Right lobe of liver (tissue), 4 donors: Measurements from ENCODE around the gene MCL1.

Source experiments
- CTCF ChIP-seq, 4 donors: fragments of 200-600 bp in 3 of 4; fragments of 450-650 bp in 1 of 4; IDR thresholded peaks; one replicate each; pipeline versions ENCODE4 v1.5.1 to v1.8.0; 2016 to 2022; ENCODE audit warnings: antibody characterized with exemption in 4 of 4, mild to moderate bottlenecking in 2 of 4
- POLR2A ChIP-seq: fragments of 450-650 bp; IDR thresholded peaks from one replicate; pipeline ENCODE4 v1.6.1; 2017; ENCODE audit warnings: antibody characterized with exemption, mild to moderate bottlenecking
- donor health status: DM: no; HTN: no; CAD: no.
- donor health status: DM: no; HTN: no; CAD: no.
- donor health status: DM: no; HTN: yes; CAD: no.

- TF ChIP-seq CTCF (IDR thresholded peaks at IDR 0.05) (no peak), POLR2A (no peak)
These were observed 46.5 kb downstream of the MCL1 start for GRCh38 chr1:150532860-150533259.
